ENCODE data around the gene TTC19.
"Not testable (repeated sequence)": the region's sequence is repeated elsewhere in the genome, so short reads cannot be mapped to it uniquely, and the experiment has no call there.

TTC19 gene

GRCh38 chr17:15972497-15972951, 27.1 kb upstream of the TTC19 start:
- no peak for DNase-seq (ENCODE audit: low read depth)

- DNase-seq (ENCODE audit: low read depth) = no peak
Observed at GRCh38 chr17:15973016-15973415, 26.6 kb upstream of the TTC19 start.

- DNase-seq (ENCODE audit: low read depth) = no peak
Observed at GRCh38 chr17:15973834-15974233, 25.8 kb upstream of the TTC19 start.

GRCh38 chr17:15977894-15978293, 21.7 kb upstream of the TTC19 start:
- DNase-seq (ENCODE audit: low read depth) = no peak

- DNase-seq (ENCODE audit: low read depth) = no peak
Observed at GRCh38 chr17:15978606-15979005, 21.0 kb upstream of the TTC19 start.

GRCh38 chr17:15979013-15979412, 20.6 kb upstream of the TTC19 start:
- DNase-seq (ENCODE audit: low read depth) = not testable (repeated sequence)

GRCh38 chr17:15981208-15981607, 18.4 kb upstream of the TTC19 start:
- no peak for DNase-seq (ENCODE audit: low read depth)

GRCh38 chr17:15981646-15982580, 17.7 kb upstream of the TTC19 start:
- DNase-seq (ENCODE audit: low read depth) = no peak

GRCh38 chr17:15996322-15996721, 3.3 kb upstream of the TTC19 start:
- DNase-seq (ENCODE audit: low read depth) = no peak

GRCh38 chr17:15998031-15998562, 1.5 kb upstream of the TTC19 start:
- DNase-seq (ENCODE audit: low read depth) = no peak

- no peak for DNase-seq (ENCODE audit: low read depth)
Observed at GRCh38 chr17:15999974-16000827, 577 bp downstream of the TTC19 start.

GRCh38 chr17:16001226-16001897, 1.7 kb downstream of the TTC19 start:
- DNase-seq (ENCODE audit: low read depth) = no peak

GRCh38 chr17:16002708-16003260, 3.2 kb downstream of the TTC19 start:
- no peak for DNase-seq (ENCODE audit: low read depth)

- DNase-seq (ENCODE audit: low read depth) = no peak
Observed at GRCh38 chr17:16003841-16004240, 4.2 kb downstream of the TTC19 start.

GRCh38 chr17:16005636-16006035, 6.0 kb downstream of the TTC19 start:
- DNase-seq (ENCODE audit: low read depth) = no peak

- no peak for DNase-seq (ENCODE audit: low read depth)
Observed at GRCh38 chr17:16007439-16007838, 7.8 kb downstream of the TTC19 start.

- DNase-seq (ENCODE audit: low read depth) = no peak
Observed at GRCh38 chr17:16013943-16014407, 14.4 kb downstream of the TTC19 start.

GRCh38 chr17:16019347-16019746, 19.7 kb downstream of the TTC19 start:
- DNase-seq (ENCODE audit: low read depth) = no peak

GRCh38 chr17:16023881-16024280, 24.3 kb downstream of the TTC19 start:
- no peak for DNase-seq (ENCODE audit: low read depth)

- no peak for DNase-seq (ENCODE audit: low read depth)
Observed at GRCh38 chr17:16025202-16025601, 25.6 kb downstream of the TTC19 start.

GRCh38 chr17:16026895-16027294, 27.3 kb downstream of the TTC19 start:
- DNase-seq (ENCODE audit: low read depth) = no peak

All from stimulated activated CD8-positive, alpha-beta memory T cell treated with anti-CD3 and anti-CD28 coated beads, Interleukin-7, amount 100 ng/mL, for 24 hours (primary cell).